ENCODE results near the gene NPIPB6.

The NPIPB6 gene

DNA sequence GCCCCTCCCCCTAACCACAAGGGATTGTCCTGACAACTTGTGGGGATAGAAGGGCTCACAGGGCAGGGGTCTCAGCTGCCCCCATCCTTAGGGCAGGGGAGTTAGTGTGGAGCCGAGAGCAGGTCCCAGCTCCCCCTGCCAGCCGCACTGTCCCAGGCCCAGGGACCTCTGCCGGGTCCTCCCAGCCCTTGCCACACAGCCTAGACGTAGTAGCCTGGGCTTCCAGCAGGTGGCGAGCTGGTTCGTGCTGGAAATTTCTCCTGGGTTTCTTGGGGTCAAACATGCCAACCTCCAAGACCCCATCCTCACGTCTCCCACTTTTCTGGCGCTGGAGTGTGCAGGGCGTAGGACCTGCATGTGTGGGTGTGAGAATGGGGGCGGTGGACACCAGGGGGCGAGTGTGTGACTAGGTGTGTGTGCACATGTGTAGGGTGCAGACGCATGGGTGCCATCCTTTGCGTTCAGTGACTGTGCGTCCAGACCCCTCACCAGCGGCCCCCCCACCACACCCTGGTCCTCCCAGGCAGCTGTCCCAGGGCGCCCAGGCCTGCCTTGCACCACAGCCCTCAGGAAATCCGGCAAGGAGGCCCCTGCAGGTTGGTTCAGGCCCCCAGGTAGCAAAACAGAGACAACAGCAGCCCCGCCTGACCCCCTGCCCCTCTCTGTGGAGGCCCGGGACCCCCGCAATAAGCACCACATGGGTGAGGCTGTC is 41.5 kb downstream of the NPIPB6 start:
- DNase-seq (ENCODE audit: low spot score): peak; percentile 53

DNA sequence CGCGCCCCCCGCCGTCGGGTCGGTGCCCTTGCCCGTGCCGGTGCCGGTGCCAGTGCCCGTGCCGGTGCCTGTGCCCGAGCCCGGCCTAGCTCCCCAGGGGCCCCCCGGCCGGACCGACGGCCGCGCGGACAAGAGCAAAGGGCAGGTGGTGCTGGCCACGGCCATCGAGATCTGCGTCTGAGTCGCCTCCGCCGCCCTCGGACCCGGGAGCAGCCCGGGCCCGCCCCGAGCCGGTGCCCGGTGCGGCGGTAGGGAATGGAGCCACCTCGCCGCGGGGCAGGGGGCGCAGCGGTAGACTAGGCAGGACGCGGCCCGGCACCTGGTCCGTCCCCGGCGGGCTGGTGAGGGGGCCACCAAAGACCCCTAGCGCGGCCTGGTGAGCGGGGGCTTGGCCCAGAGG is 42.6 kb downstream of the NPIPB6 start:
- no peak for DNase-seq (ENCODE audit: low spot score)

DNA sequence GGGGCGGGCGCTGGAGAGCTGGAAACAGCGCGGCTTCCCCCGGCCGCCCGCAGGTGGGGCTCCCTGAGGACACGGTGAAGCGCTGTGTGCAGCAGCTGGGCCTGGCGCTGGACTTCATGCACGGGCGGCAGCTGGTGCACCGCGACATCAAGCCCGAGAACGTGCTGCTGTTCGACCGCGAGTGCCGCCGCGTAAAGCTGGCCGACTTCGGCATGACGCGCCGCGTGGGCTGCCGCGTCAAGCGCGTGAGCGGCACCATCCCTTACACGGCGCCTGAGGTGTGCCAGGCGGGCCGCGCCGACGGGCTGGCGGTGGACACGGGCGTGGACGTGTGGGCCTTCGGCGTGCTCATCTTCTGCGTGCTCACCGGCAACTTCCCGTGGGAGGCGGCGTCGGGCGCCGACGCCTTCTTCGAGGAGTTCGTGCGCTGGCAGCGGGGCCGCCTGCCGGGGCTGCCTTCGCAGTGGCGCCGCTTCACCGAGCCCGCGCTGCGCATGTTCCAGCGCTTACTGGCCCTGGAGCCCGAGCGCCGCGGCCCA is 43.2 kb downstream of the NPIPB6 start:
- no peak for DNase-seq (ENCODE audit: low spot score)

DNA sequence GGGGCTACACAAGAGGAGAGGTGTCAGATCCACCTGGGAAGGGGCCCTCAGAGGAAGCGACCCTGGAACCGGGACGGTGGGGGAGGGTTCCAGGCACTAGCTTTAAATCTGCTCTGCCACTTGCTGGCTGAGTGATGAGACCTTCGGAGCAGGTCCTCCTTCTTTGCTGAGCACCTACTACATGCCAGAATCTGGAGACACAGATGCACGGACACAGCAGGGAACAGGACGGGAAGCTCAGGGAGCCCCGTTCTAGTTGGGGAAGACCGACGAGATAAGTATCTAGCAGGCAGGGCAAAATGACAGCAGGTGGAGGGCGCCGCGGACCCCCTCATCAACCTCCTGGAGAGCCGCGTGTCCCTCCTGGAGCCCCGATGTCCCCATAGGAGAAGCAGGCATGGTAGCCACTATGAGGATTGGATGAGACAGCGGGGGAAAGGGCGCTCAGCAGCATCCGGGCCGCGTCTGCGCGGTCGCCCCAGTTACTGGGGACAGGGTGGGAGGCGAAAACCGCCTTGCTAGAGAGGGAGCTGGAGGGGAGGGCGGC is 43.8 kb downstream of the NPIPB6 start:
- DNase-seq (ENCODE audit: low spot score): no peak

DNA sequence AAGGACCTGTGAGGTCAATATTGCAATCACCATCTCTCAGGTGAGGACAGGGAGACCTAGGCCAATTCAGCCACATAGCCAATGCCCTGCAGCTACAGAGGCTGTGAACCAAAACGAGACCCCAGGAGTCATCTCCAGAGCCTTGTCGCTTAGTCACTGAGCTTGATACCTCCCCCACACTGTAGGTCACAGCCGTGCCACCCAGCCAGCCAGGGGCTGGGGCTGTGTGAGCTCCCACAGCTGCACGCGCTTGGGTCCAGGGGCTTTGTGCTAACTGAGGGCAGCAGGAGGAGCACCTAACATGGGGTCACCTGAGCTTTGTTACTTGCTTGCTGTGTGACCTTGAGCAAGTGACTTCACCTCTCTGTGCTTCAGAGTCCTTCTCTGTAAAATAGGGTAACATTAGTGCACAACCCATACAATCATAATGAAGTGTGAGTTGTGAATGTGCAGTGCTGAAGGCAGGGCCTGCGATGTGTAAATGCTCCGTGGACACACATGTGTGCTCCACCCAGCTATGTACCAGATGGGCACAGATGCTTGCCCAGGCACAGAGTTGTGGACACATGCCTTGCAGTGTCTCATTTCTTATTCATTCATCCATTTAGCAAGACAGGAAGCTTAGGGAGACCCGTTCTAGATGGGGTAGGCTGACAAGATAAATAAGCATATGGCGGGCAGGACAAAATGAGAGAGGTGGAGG is 45.1 kb downstream of the NPIPB6 start:
- DNase-seq (ENCODE audit: low spot score): no peak

DNA sequence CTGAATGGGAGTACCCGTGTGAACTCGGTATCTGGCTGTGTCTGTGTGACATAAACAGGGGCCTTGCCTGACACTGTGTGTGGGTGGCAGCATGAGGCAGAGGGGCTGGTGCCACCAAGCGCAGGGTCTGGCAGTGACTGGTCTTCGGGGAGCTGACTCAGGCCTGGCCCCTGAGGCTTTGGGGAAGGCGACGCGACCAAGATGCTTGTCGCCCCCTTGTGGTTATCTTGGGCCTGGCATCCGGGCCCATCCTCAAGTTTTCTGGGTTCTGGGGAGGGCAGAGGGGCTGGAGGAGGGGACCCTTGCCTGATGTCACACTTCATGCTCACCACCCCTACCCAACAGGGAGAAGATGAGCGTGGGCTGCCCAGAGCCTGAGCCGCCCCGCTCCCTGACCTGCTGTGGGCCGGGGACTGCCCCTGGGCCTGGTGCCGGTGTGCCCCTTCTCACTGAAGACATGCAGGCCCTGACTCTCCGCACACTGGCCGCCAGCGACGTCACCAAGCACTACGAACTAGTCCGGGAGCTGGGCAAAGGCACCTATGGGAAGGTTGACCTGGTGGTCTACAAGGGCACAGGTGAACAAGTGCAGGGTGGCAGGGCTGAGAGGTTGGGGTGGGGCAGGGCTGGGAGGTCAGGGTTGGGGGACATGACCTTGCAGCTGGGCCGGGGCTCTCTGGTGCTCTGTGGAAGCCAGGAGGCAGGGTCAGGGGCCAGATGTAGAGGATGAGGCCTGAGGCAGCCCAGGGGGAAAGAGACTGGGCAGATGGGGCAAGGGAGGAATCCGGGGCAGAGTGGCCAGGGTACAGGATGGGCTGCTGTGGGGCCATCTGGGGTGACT is 46.0 kb downstream of the NPIPB6 start:
- DNase-seq (ENCODE audit: low spot score): peak; percentile 76

DNA sequence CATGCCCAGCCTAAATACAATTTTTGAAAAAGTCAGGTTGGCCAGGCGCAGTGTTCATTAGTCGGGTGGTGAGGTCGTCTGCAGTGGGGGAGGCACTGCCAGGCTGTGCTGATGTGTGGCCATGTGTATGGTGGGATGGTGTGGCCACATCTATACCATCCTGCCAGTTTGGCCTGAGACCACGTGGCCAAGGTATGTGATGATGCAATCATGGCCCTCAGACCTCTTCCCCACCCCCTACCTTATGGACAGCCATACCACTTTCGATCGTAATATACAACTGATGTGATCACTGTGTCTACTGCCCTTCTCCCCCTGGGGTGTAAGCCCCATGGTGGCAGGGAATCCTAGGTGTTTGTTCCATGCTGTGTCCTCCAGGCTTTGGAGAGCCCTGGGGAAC is 47.3 kb downstream of the NPIPB6 start:
- no peak for DNase-seq (ENCODE audit: low spot score)

DNA sequence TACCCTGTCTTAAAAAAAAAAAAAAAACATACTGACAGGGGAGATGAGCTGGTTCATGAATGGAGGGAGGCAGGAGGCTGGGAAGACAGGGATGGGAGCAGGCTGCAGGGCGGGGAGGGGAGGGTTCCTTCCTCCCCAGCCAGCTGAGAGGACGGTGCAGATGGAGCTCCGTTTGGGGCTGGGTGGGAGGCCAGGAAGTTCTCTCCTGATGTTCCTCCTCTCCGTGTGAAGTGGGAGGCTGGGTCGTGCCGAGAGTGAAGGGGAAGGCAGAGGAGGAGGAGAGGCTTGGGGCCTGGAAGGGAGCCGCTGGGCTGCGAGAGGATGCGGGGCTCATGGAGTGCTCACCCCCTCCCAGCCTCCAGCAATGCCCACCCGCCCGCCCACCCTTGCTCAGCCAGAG is 49.7 kb downstream of the NPIPB6 start:
- no peak for DNase-seq (ENCODE audit: low spot score)

DNA sequence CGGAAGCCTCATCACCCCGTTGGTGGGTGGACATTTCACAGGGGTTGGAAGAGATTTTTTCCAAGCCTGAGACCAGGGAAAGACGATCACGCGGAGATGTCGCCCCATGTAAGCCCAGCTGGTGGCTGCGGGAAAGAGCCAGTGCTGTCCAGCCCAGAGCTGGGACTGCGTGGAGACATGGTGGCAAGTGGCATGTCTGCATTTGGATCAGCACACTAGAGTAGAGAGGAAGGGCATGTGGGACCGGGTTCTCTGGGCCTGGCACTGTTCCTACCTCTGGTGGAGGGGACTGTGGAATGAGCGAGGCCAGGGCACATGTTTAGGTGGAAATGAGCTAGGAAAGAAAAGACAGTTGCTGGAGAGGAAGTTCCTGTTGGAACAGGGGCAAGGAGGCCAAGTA is 51.0 kb downstream of the NPIPB6 start:
- DNase-seq (ENCODE audit: low spot score): no peak

DNA sequence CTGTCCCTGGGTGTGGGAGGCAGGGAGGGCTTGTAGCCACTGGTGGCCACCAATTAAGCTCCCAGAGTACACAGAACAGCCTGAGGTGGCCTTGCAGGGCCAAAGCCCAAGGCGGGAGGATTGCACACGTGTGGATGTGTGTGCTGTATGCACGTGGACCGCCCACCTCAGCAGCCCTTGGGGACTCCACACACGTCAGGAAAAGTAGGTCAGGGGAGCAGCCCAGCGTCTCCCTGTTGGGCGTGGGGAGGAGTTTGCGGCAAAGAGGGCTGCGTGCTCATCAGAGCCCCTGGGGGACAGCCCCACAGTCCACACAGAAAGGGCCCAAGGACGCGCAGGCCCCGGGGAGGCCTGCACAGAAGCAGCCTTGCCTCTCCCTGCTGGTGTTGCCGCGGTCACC is 51.4 kb downstream of the NPIPB6 start:
- DNase-seq (ENCODE audit: low spot score): no peak

DNA sequence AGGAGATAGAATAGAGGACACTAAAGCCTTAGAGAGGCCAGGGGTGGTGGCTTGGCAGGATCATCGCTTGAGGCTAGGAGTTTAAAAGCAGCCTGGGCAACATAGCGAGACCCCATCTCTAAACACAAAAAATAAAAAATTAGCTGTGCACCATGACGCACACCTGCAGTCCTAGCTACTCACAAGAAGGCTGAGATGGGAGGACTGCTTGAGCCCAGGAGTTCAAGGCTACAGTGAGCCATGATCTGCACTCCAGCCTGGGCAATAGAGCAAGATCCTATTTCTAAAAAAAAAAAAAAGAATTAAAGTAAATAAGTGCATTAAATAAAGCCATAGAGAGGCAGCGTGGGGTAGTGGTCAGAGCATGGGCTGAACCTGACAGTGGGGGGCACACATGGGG is 51.9 kb downstream of the NPIPB6 start:
- no peak for DNase-seq (ENCODE audit: low spot score)

DNA sequence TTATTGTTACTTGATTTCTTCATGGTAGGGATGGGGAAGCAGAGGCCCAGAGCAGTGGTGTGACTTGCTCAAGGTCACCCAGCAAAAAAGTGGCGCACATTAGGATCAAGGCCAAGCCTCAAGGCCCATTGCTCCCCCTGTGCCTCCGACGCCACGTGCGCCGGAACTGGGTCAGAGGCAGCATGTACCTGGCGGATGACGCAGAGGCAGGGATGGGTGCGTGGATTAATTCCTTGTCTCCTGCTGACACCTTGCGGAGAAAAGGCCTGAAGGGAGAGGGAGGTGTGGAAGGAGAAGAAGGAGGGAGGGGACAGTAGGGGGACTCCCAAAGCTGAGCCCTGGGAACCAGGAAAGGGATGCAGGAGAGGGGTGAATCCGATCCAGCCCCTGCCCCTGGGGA is 52.5 kb downstream of the NPIPB6 start:
- DNase-seq (ENCODE audit: low spot score): no peak

DNA sequence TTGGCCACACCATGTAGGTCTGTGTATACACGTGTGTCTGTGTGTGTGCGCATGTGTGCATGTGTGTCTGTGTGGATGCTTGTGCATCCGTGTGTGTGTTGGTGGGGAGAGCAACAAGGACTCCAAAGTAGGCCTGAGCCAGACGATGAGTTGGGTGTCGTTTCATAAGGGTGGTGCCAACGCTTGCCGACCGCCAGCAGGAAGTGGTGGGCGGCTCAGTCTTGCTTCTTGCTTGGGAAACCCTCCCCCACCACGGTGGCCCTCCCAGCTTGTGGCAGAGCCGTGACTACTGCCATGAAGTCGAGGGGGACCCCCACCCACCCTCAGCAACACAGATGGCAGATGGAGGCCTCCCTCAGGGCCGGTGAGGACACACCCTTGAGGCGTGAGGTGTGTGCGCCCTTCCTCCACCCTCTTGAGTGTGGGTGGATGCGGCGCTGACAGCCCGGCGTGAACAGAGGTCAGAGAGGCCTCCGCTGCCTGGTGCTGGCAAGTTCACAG is 53.4 kb downstream of the NPIPB6 start:
- no peak for DNase-seq (ENCODE audit: low spot score)

DNA sequence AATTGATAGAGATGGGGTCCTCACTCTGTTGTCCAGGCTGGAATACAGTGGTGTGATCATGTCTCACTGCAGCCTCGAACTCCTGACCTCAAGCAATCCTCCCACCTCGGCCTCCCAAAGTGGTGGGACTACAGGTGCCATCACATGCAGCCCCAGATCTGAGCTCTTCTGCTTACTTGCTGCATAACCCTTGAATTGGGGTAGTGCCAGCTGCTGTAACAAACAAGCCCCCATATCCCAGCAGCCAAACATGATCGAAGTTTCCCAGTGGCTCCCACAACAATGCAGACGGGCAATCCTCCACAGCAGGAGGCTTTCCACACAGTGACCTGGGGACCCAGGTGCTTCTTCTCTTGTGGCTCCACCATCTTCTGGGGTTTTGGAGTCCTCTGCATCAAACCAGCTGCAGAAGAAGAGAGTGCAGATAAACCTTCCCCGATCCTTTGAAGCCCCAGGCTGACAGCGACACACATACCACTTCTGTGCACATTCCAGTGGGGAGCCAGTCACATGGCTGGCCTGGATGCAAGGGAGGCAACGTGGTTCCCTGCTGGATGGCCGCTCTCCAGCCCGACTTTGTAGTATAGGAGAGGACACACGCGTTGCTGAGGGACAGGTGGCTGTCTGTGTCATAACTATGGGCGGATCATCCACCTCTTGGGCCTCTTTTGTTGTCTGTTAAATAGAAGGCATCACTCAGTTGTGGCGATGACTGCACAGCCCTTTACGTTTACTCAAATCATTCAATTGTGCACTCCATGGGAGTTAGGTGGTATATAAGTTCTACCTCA is 54.3 kb downstream of the NPIPB6 start:
- DNase-seq (ENCODE audit: low spot score): no peak

DNA sequence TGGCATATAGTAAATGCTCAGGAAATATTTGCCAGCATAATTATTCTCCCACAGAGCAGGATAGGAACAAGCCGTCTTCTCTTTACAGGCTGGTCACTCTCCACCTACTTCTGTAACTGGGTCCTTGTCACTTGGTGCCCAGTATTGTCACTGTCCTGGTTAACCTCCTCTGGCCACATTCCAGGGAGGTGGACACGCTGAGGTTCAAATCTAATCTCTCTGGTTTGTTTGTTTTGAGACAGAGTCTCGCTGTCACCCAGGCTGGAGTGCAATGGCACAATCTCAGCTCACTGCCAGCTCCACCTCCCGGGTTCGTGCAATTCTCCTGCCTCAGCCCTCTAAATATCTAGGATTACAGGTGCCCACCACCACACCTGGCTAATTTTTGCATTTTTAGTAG is 55.4 kb downstream of the NPIPB6 start:
- DNase-seq (ENCODE audit: low spot score): no peak

DNA sequence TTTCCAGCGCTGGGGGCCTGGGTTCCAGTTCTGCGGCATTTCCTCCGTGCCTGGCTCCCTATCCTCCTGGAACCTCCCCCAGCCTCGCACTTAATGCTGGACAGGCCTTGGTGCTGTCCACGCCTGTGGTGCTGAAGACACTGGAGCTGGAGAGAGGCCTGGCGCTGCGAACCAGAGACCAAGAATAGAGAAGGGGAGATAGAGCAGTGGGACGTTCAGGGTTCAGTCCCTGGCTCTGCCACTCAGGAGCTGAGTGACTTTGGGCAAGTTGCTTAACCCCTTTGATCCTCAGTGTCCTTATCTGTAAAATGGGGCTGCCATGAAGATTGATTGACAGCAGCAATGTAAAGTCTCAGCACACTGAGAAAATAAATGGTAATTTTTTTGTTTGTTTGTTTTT is 59.1 kb downstream of the NPIPB6 start:
- no peak for DNase-seq (ENCODE audit: low spot score)

DNA sequence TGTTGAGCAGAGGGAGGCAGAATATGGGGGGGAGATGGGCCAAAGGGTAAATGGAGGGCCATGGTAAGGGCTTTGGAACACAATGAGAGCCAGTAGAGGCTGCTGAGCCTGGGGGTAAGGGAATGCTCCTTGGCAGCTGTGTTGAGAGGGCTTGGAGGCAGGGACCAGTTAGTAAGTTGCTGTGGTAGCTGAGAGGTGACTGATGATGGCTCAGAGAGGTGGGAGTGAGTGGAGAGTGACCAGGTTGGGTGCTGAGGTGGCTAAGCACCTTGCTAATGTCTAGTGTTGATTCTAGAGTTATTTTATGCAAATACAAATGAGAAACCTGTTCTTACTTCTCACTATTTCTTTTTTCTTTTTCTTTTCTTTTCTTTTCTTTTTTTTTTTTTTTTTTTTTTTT is 60.2 kb downstream of the NPIPB6 start:
- DNase-seq (ENCODE audit: low spot score): no peak

DNA sequence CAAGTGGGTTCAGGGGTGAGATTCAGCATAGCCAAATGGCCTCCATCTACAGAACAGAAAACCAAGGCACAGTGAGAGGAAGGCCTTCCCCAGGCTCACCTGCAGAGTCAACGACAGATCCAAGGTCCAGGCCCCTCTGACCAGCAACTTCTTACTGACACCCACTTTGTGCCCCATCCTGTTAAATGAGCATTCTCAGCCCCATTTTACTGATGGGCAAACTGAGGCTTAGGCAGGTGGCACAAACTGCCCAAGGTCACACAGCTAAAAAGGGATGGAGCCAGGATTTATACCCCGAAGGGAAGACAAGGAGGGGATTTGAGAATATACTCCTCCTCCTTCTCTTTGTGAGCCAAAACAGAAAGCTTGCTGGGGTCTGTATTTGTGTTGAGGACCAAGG is 61.7 kb downstream of the NPIPB6 start:
- no peak for DNase-seq (ENCODE audit: low spot score)

DNA sequence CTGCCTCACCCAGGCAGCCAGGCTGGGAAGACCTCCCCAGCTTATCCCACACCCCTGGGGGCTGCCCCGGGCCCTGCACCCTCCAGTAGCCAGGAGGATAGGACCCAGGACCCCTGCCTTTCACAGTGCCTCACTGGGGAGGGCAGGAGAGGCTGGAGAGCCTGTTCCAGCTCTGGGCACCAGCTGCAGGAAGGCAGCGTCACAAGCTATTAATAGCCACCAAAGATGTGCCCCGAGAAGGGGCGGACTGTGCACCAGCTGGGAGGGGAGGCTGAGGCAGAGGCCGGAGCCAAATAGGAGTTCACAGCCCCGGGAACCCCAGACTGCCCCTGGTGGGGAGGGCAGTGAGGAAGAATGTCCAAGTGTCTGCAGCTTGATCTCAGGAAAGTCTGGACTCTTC is 62.2 kb downstream of the NPIPB6 start:
- no peak for DNase-seq (ENCODE audit: low spot score)

DNA sequence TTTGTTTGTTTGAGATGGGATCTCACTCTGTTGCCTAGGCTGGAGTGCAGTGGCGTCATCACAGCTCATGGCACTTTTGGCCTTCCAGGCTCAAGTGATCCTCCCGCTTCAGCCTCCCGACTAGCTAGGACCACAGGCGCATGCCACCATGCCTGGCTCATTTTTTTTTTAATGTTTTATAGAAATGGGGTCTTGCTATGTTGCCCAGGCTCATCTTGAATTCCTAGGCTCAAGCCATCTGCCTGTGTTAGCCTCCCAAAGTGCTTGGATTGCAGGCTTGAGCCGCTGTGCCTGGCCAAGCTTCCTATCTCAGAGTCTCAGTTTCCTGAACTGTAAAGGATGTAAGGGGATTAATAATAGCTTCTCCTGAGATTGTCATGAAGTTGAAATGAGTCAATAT is 63.0 kb downstream of the NPIPB6 start:
- no peak for DNase-seq (ENCODE audit: low spot score)

DNA sequence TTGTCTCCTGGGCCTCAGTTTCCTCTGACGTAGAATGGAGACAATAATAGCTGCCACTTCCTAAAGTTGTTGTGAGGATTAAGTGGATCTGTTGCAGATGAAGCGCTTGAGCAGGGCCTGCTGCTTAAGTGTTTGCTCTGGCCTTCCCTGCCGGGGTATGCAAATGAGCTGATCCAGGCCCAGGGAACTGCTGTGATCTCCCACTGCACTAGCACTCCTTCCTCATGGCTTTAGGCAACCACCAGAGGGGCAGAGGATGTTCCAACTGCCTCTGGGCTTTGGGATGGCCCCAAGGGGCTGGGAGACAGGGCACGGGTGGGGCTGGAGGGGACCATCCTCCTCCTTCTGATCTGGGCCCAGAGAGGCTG is 64.8 kb downstream of the NPIPB6 start:
- DNase-seq (ENCODE audit: low spot score): no peak
